T-helper 1 cell (primary cell): Measurements from ENCODE around the gene NMRAL1.

ENCODE experiments used
- DNase-seq, 5 donors: peaks; one replicate each; pipeline ENCODE4 v3.0.0-alpha.2; 2012 to 2020

Gene NMRAL1

GRCh38 chr16:4463522-4464163, 10.8 kb downstream of the NMRAL1 start:
- no peak for DNase-seq

GRCh38 chr16:4461250-4462085, 13.0 kb downstream of the NMRAL1 start:
- no peak for DNase-seq

GRCh38 chr16:4460936-4461249, 13.5 kb downstream of the NMRAL1 start:
- DNase-seq, result no peak

GRCh38 chr16:4455951-4456350, 18.5 kb downstream of the NMRAL1 start:
- DNase-seq, result no peak

GRCh38 chr16:4455081-4455480, 19.3 kb downstream of the NMRAL1 start:
- DNase-seq, result no peak

GRCh38 chr16:4454623-4455022, 19.8 kb downstream of the NMRAL1 start:
- no peak for DNase-seq

GRCh38 chr16:4452674-4453073, 21.8 kb downstream of the NMRAL1 start:
- no peak for DNase-seq

- no peak for DNase-seq
Observed at GRCh38 chr16:4450931-4451519, 23.4 kb downstream of the NMRAL1 start.

- no peak for DNase-seq
Observed at GRCh38 chr16:4450430-4450829, 24.0 kb downstream of the NMRAL1 start.

GRCh38 chr16:4443986-4444385, 30.4 kb downstream of the NMRAL1 start:
- DNase-seq, result no peak

GRCh38 chr16:4443271-4443670, 31.2 kb downstream of the NMRAL1 start:
- DNase-seq, result no peak

GRCh38 chr16:4442371-4442770, 32.1 kb downstream of the NMRAL1 start:
- no peak for DNase-seq

- no peak for DNase-seq
Observed at GRCh38 chr16:4437366-4437765, 37.1 kb downstream of the NMRAL1 start.

GRCh38 chr16:4435337-4436067, 38.9 kb downstream of the NMRAL1 start:
- no peak for DNase-seq

GRCh38 chr16:4433914-4434787, 40.3 kb downstream of the NMRAL1 start:
- DNase-seq, result no peak

- DNase-seq, result no peak
Observed at GRCh38 chr16:4433228-4433627, 41.2 kb downstream of the NMRAL1 start.

- no peak for DNase-seq
Observed at GRCh38 chr16:4431023-4431422, 43.4 kb downstream of the NMRAL1 start.

- DNase-seq, result no peak
Observed at GRCh38 chr16:4428500-4428899, 45.9 kb downstream of the NMRAL1 start.

GRCh38 chr16:4426722-4427372, 47.6 kb downstream of the NMRAL1 start:
- no peak for DNase-seq

- DNase-seq, result no peak
Observed at GRCh38 chr16:4426021-4426684, 48.3 kb downstream of the NMRAL1 start.

GRCh38 chr16:4425378-4426020, 48.9 kb downstream of the NMRAL1 start, which contains the start of gene DNAJA3:
TSS of gene DNAJA3 (plus strand) at chr16:4425868. CDS start at chr16:4425882, 14 bp downstream.
- peak; percentile 86 to 96 (median 88) for DNase-seq
